Measurements from ENCODE around the gene NKD2.
"Not testable (repeated sequence)": the region's sequence is repeated elsewhere in the genome, so short reads cannot be mapped to it uniquely, and the experiment has no call there.

Gene NKD2

GRCh38 chr5:1013238-1013947 is 4.8 kb downstream of the NKD2 start:
- DNase-seq (ENCODE audit: low spot score): no peak

GRCh38 chr5:1013948-1014301 is 5.3 kb downstream of the NKD2 start:
- no peak for DNase-seq (ENCODE audit: low spot score)

GRCh38 chr5:1014346-1014745 is 5.7 kb downstream of the NKD2 start:
- DNase-seq (ENCODE audit: low spot score): no peak

GRCh38 chr5:1014781-1015221 is 6.2 kb downstream of the NKD2 start:
- DNase-seq (ENCODE audit: low spot score): no peak

- DNase-seq (ENCODE audit: low spot score): no peak
These were observed 6.9 kb downstream of the NKD2 start for GRCh38 chr5:1015507-1015906.

GRCh38 chr5:1016036-1016435 is 7.4 kb downstream of the NKD2 start:
- peak; percentile 37 for DNase-seq (ENCODE audit: low spot score)

- DNase-seq (ENCODE audit: low spot score): no peak
These were observed 7.9 kb downstream of the NKD2 start for GRCh38 chr5:1016476-1016875.

GRCh38 chr5:1017056-1017455 is 8.5 kb downstream of the NKD2 start:
- no peak for DNase-seq (ENCODE audit: low spot score)

GRCh38 chr5:1017691-1018455 is 9.3 kb downstream of the NKD2 start:
- no peak for DNase-seq (ENCODE audit: low spot score)

- no peak for DNase-seq (ENCODE audit: low spot score)
These were observed 10.0 kb downstream of the NKD2 start for GRCh38 chr5:1018596-1018995.

GRCh38 chr5:1019001-1019905 is 10.7 kb downstream of the NKD2 start:
- no peak for DNase-seq (ENCODE audit: low spot score)

- no peak for DNase-seq (ENCODE audit: low spot score)
These were observed 11.9 kb downstream of the NKD2 start for GRCh38 chr5:1020452-1020961.

GRCh38 chr5:1021136-1021968 is 12.8 kb downstream of the NKD2 start:
- no peak for DNase-seq (ENCODE audit: low spot score)

- DNase-seq (ENCODE audit: low spot score): not testable (repeated sequence)
These were observed 13.4 kb downstream of the NKD2 start for GRCh38 chr5:1021969-1022336.

GRCh38 chr5:1026700-1027621 is 18.4 kb downstream of the NKD2 start:
- DNase-seq (ENCODE audit: low spot score): no peak

GRCh38 chr5:1027631-1028441 is 19.2 kb downstream of the NKD2 start:
- no peak for DNase-seq (ENCODE audit: low spot score)

GRCh38 chr5:1028481-1029281 is 20.1 kb downstream of the NKD2 start:
- DNase-seq (ENCODE audit: low spot score): no peak

- DNase-seq (ENCODE audit: low spot score): no peak
These were observed 20.8 kb downstream of the NKD2 start for GRCh38 chr5:1029282-1029944.

All from putamen (tissue), 1 donor.